Caco-2 (cell line): ENCODE results near the gene PAPSS2. TPM values are rescaled to one million over a fixed set of nuclear protein-coding genes. Genes with fewer than 3 reads are reported as not detected.

ENCODE experiments used
- BruUV-seq: library from RNA; stranded (reverse); fragments of 400-500 nt; replicated peaks from 2 replicates; lab custom pipeline; 2021; lab: Mats Ljungman, UMichigan
- CTCF ChIA-PET: fragments of 300-600 bp; sonication (Branson Sonifier 250); formaldehyde crosslinking; loops from one replicate; lab custom pipeline; 2022; ENCODE audit warnings: antibody characterized with exemption; lab: Charles Lee
- POLR2A ChIA-PET: fragments of 300-600 bp; sonication (Branson Sonifier 250); formaldehyde crosslinking; loops from one replicate; lab custom pipeline; 2022; ENCODE audit warnings: antibody characterized with exemption; lab: Charles Lee
- DNase-seq, 2 experiments: peaks; one replicate each; pipeline versions ENCODE4 v3.0.0 to v3.0.0-alpha.2; 2020 to 2022
- H3K27me3 ChIP-seq: replicated peaks from 2 replicates; pipeline ENCODE4 v1.6.0; 2011; ENCODE audit warnings: low read length; ENCODE audit not compliant: control insufficient read depth, insufficient read depth
- H3K36me3 ChIP-seq: 2 replicates; pipeline ENCODE4 v1.5.1; 2011; ENCODE audit warnings: low read length; ENCODE audit not compliant: control insufficient read depth, insufficient read depth
- H3K4me1 ChIP-seq: fragments of 250-450 bp; sonication (Bioruptor Pico); 2 replicates; pipeline ENCODE4 v1.5.1; 2020; ENCODE audit warnings: mild to moderate bottlenecking
- H3K4me3 ChIP-seq: 2 replicates; pipeline ENCODE4 v1.5.1; 2011; ENCODE audit warnings: low read depth, mild to moderate bottlenecking, control low read depth, low read length
- H3K9me3 ChIP-seq: fragments of 250-450 bp; sonication (Bioruptor Pico); 2 replicates; pipeline ENCODE4 v1.5.1; 2020; ENCODE audit warnings: mild to moderate bottlenecking, moderate library complexity
- H3K27ac Mint-ChIP-seq: one replicate; pipeline ENCODE4 v1.8.0; 2022; ENCODE audit warnings: mixed read lengths; ENCODE audit not compliant: unreplicated experiment
- H3K27me3 Mint-ChIP-seq: one replicate; pipeline ENCODE4 v1.8.0; 2022; ENCODE audit warnings: mixed read lengths; ENCODE audit not compliant: insufficient read depth, unreplicated experiment
- H3K36me3 Mint-ChIP-seq: one replicate; pipeline ENCODE4 v1.8.0; 2022; ENCODE audit warnings: mild to moderate bottlenecking, mixed read lengths; ENCODE audit not compliant: insufficient read depth, unreplicated experiment
- H3K4me1 Mint-ChIP-seq: one replicate; pipeline ENCODE4 v1.8.0; 2022; ENCODE audit warnings: low read depth, mixed read lengths; ENCODE audit not compliant: unreplicated experiment
- H3K4me3 Mint-ChIP-seq: one replicate; pipeline ENCODE4 v1.8.0; 2022; ENCODE audit warnings: mild to moderate bottlenecking, moderate library complexity, mixed read lengths; ENCODE audit not compliant: unreplicated experiment
- H3K9me3 Mint-ChIP-seq: one replicate; pipeline ENCODE4 v1.8.0; 2022; ENCODE audit warnings: mixed read lengths; ENCODE audit not compliant: unreplicated experiment
- CTCF ChIP-seq, 2 experiments: fragments of 200-600 bp in 1 of 2; IDR thresholded peaks; 1 replicate in 1 of 2; 2 replicates in 1 of 2; pipeline versions ENCODE4 v1.5.1 to v1.8.0; 2011 to 2022; ENCODE audit warnings: antibody characterized with exemption in 1 of 2, control low read depth in 1 of 2, inconsistent platforms in 1 of 2, low read depth in 1 of 2, low read length in 1 of 2, mild to moderate bottlenecking in 1 of 2, moderate library complexity in 1 of 2; ENCODE audit not compliant: insufficient read depth in 1 of 2, severe bottlenecking in 1 of 2, unreplicated experiment in 1 of 2
- intact Hi-C: fragments of 100-400 bp; cut with micrococcal nuclease; formaldehyde crosslinking; loops from one replicate; pipeline ENCODE4 v1.10.0; 2022; ENCODE audit not compliant: unreplicated experiment
- total RNA-seq: library from RNA; stranded (reverse); gene quantifications from 2 replicates; pipeline ENCODE4 v1.2.3, GENCODE V29; 2022

PAPSS2 gene
- total RNA-seq, 1 experiment from 2014 or later = 4.3 TPM

GRCh38 chr10:87639493-87639892 is 20.2 kb upstream of the PAPSS2 start:
- peaks cover 15% of the 10 kb centered on the region; the same call in 1 of the 2 replicates for H3K4me1 ChIP-seq
- Mint-ChIP-seq H3K9me3 (no peaks in the 10 kb centered on the region), H3K27ac (no peak overlapping the region), H3K4me1 (no peaks in the 10 kb centered on the region), H3K4me3 (no peak overlapping the region), H3K27me3 (no peaks in the 10 kb centered on the region), H3K36me3 (no peaks in the 10 kb centered on the region)
- ChIA-PET POLR2A (no interaction called here), CTCF (no interaction called here)
- no peak for TF ChIP-seq CTCF (IDR thresholded peaks at IDR 0.05; ENCODE audit: insufficient read depth in 1 of 2, low read depth in 1 of 2, low read length in 1 of 2, severe bottlenecking in 1 of 2, unreplicated experiment in 1 of 2)
- intact Hi-C loops = no loop called here
- H3K27me3 ChIP-seq = no peaks in the 10 kb centered on the region
- no peak overlapping the region for H3K4me3 ChIP-seq
- DNase-seq = no peak
- no peaks in the 10 kb centered on the region for H3K36me3 ChIP-seq
- no TSS peak for BruUV-seq
- no peaks in the 10 kb centered on the region for H3K9me3 ChIP-seq

GRCh38 chr10:87640043-87640442 is 19.6 kb upstream of the PAPSS2 start:
- Histone ChIP-seq H3K9me3 (no peaks in the 10 kb centered on the region), H3K27me3 (no peaks in the 10 kb centered on the region), H3K4me3 (no peak overlapping the region), H3K36me3 (no peaks in the 10 kb centered on the region), H3K4me1 (peaks cover 15% of the 10 kb centered on the region; the same call in 1 of the 2 replicates)
- ChIA-PET CTCF (no interaction called here), POLR2A (no interaction called here)
- H3K9me3 Mint-ChIP-seq = no peaks in the 10 kb centered on the region
- TF ChIP-seq CTCF (IDR thresholded peaks at IDR 0.05; ENCODE audit: insufficient read depth in 1 of 2, low read depth in 1 of 2, low read length in 1 of 2, severe bottlenecking in 1 of 2, unreplicated experiment in 1 of 2) = no peak
- no peak overlapping the region for H3K27ac Mint-ChIP-seq
- H3K27me3 Mint-ChIP-seq = no peaks in the 10 kb centered on the region
- H3K4me3 Mint-ChIP-seq = no peak overlapping the region
- DNase-seq = no peak
- no peaks in the 10 kb centered on the region for H3K36me3 Mint-ChIP-seq
- intact Hi-C loops = no loop called here
- BruUV-seq = no TSS peak
- H3K4me1 Mint-ChIP-seq = no peaks in the 10 kb centered on the region

GRCh38 chr10:87642486-87642885 is 17.2 kb upstream of the PAPSS2 start:
- CTCF ChIA-PET = no interaction called here
- H3K4me3 Mint-ChIP-seq = no peak overlapping the region

More at GRCh38 chr10:87642486-87642885, 17.2 kb upstream of the PAPSS2 start:
- Histone ChIP-seq H3K4me3 (no peak overlapping the region), H3K27me3 (no peaks in the 10 kb centered on the region), H3K9me3 (peaks cover 8% of the 10 kb centered on the region; the same call in 1 of the 2 replicates), H3K36me3 (no peaks in the 10 kb centered on the region), H3K4me1 (peaks cover 31% of the 10 kb centered on the region)
- no peaks in the 10 kb centered on the region for H3K36me3 Mint-ChIP-seq
- H3K9me3 Mint-ChIP-seq = no peaks in the 10 kb centered on the region
- POLR2A ChIA-PET = no interaction called here
- BruUV-seq = no TSS peak
- no peaks in the 10 kb centered on the region for H3K27me3 Mint-ChIP-seq
- H3K27ac Mint-ChIP-seq = no peak overlapping the region
- DNase-seq = no peak
- TF ChIP-seq CTCF (IDR thresholded peaks at IDR 0.05; ENCODE audit: insufficient read depth in 1 of 2, low read depth in 1 of 2, low read length in 1 of 2, severe bottlenecking in 1 of 2, unreplicated experiment in 1 of 2) = no peak
- intact Hi-C loops = no loop called here
- H3K4me1 Mint-ChIP-seq = peaks cover 21% of the 10 kb centered on the region
